T1000 (cell line): ENCODE data around the gene HNRNPD.
"Not testable (repeated sequence)": the region's sequence is repeated elsewhere in the genome, so short reads cannot be mapped to it uniquely, and the experiment has no call there.

ENCODE experiments used
- DNase-seq: peaks from one replicate; lab custom pipeline; 2025; ENCODE audit warnings: mixed read lengths; lab: John Stamatoyannopoulos, UW

Gene HNRNPD

GRCh38 chr4:82373816-82374625 is at the start of gene HNRNPD:
Gene HNRNPD, minus strand, starts transcription at chr4:82373991. Its CDS starts 313 bp downstream, at chr4:82373678.
- DNase-seq = peak; percentile 95

GRCh38 chr4:82422616-82423015 is 48.8 kb upstream of the HNRNPD start:
- no peak for DNase-seq

GRCh38 chr4:82421796-82422560 is 48.2 kb upstream of the HNRNPD start:
- no peak for DNase-seq

- no peak for DNase-seq
Observed at GRCh38 chr4:82419451-82419850, 45.7 kb upstream of the HNRNPD start.

GRCh38 chr4:82415922-82416365 is 42.2 kb upstream of the HNRNPD start:
- DNase-seq = no peak

- not testable (repeated sequence) for DNase-seq
Observed at GRCh38 chr4:82415061-82415460, 41.3 kb upstream of the HNRNPD start.

- no peak for DNase-seq
Observed at GRCh38 chr4:82403725-82404124, 29.9 kb upstream of the HNRNPD start.

GRCh38 chr4:82402196-82402775 is 28.5 kb upstream of the HNRNPD start:
- no peak for DNase-seq

- DNase-seq = no peak
Observed at GRCh38 chr4:82401600-82401999, 27.8 kb upstream of the HNRNPD start.

- no peak for DNase-seq
Observed at GRCh38 chr4:82398263-82398662, 24.5 kb upstream of the HNRNPD start.

GRCh38 chr4:82397527-82397926 is 23.7 kb upstream of the HNRNPD start:
- DNase-seq = no peak

GRCh38 chr4:82394896-82395295 is 21.1 kb upstream of the HNRNPD start:
- no peak for DNase-seq

GRCh38 chr4:82390061-82390460 is 16.3 kb upstream of the HNRNPD start:
- DNase-seq = not testable (repeated sequence)

GRCh38 chr4:82388405-82388804 is 14.6 kb upstream of the HNRNPD start:
- no peak for DNase-seq

- not testable (repeated sequence) for DNase-seq
Observed at GRCh38 chr4:82386312-82386711, 12.5 kb upstream of the HNRNPD start.

GRCh38 chr4:82382751-82383150 is 9.0 kb upstream of the HNRNPD start:
- no peak for DNase-seq

GRCh38 chr4:82381661-82382296 is 8.0 kb upstream of the HNRNPD start:
- DNase-seq = no peak

- DNase-seq = no peak
Observed at GRCh38 chr4:82381235-82381634, 7.4 kb upstream of the HNRNPD start.

GRCh38 chr4:82380831-82381230 is 7.0 kb upstream of the HNRNPD start:
- DNase-seq = no peak

GRCh38 chr4:82380344-82380743 is 6.6 kb upstream of the HNRNPD start:
- DNase-seq = no peak

GRCh38 chr4:82376109-82376508 is 2.3 kb upstream of the HNRNPD start:
- DNase-seq = no peak

GRCh38 chr4:82373486-82373815 is 340 bp downstream of the HNRNPD start:
- DNase-seq = no peak
